ENCODE data around the gene FIBIN.

The FIBIN gene

GRCh38 chr11:27040302-27041115 lies 46.6 kb downstream of the FIBIN start, which contains the start of gene BBOX1:
BBOX1 (plus strand) TSS chr11:27040815; CDS start chr11:27055431, 14,616 bp downstream.
- H3K4me1 ChIP-seq (ENCODE audit: control insufficient read depth, insufficient read depth, low read length) = peaks cover 4% of the 10 kb centered on the region
- H3K9ac ChIP-seq (ENCODE audit: low read length) = no peak within 1 kb of the TSS
- no peak within 1 kb of the TSS for H3K4me3 ChIP-seq (ENCODE audit: low read length)
- no peaks in the 10 kb centered on the region for H3K36me3 ChIP-seq (ENCODE audit: control insufficient read depth, insufficient read depth, low read length)
- H3K27me3 ChIP-seq (ENCODE audit: control insufficient read depth, insufficient read depth, low read length) = no peaks in the 10 kb centered on the region
- no peak within 1 kb of the TSS for H3K27ac ChIP-seq (ENCODE audit: low read depth, low read length)

- no peaks in the 10 kb centered on the region for H3K27me3 ChIP-seq (ENCODE audit: control insufficient read depth, insufficient read depth, low read length)
- H3K27ac ChIP-seq (ENCODE audit: low read depth, low read length) = no peak overlapping the region
- H3K9ac ChIP-seq (ENCODE audit: low read length) = no peak overlapping the region
- H3K4me3 ChIP-seq (ENCODE audit: low read length) = no peak overlapping the region
- peaks cover 4% of the 10 kb centered on the region for H3K4me1 ChIP-seq (ENCODE audit: control insufficient read depth, insufficient read depth, low read length)
- no peaks in the 10 kb centered on the region for H3K36me3 ChIP-seq (ENCODE audit: control insufficient read depth, insufficient read depth, low read length)
Observed at GRCh38 chr11:27041141-27041899, 47.4 kb downstream of the FIBIN start.

Measured in rectal smooth muscle tissue (tissue), 1 donor.